B cell (primary cell): ENCODE measurements around the gene DDR2. TPM values are rescaled to one million over a fixed set of nuclear protein-coding genes. Genes with fewer than 3 reads are reported as not detected.

ENCODE experiments used
- ATAC-seq: fragments of 200-7000 bp; cut with Tn5 transposase; one replicate; pipeline ENCODE4 v1.10.0; 2021; ENCODE audit warnings: low read depth, mild to moderate bottlenecking, moderate number of reproducible peaks, moderate library complexity
- CTCF ChIA-PET: fragments of 350-600 bp; sonication (Branson Sonifier 250); formaldehyde crosslinking; loops from one replicate; lab custom pipeline; 2021; ENCODE audit warnings: antibody characterized with exemption, inconsistent platforms; lab: Charles Lee
- POLR2A ChIA-PET: fragments of 350-600 bp; sonication (Branson Sonifier 250); formaldehyde crosslinking; loops from one replicate; lab custom pipeline; 2021; ENCODE audit warnings: antibody characterized with exemption; lab: Charles Lee
- DNase-seq: peaks from one replicate; pipeline ENCODE4 v3.0.0; 2013
- H2AFZ ChIP-seq: 2 replicates; pipeline ENCODE4 v1.6.1; 2012; ENCODE audit warnings: mild to moderate bottlenecking, low read depth, low read length; ENCODE audit not compliant: insufficient read depth, poor library complexity, severe bottlenecking
- H3K27ac ChIP-seq, 2 donors: 1 replicate in 1 of 2; 2 replicates in 1 of 2; pipeline ENCODE4 v1.5.1; 2012 to 2013; ENCODE audit warnings: low read length in 2 of 2, mild to moderate bottlenecking in 2 of 2, moderate library complexity in 1 of 2
- H3K27me3 ChIP-seq, 4 experiments: fragments of 200-600 bp in 1 of 4; sonication (generic) in 1 of 4; replicated peaks in 1 of 4; 1 replicate in 2 of 4; 2 replicates in 2 of 4; pipeline versions ENCODE4 v1.6.1 to v1.7.0; 2013 to 2016; ENCODE audit warnings: low read length in 3 of 4, mild to moderate bottlenecking in 2 of 4, mixed read lengths in 1 of 4, moderate library complexity in 1 of 4; ENCODE audit not compliant: insufficient read depth in 4 of 4, control insufficient read depth in 3 of 4; ENCODE audit errors: control extremely low read depth in 1 of 4
- H3K36me3 ChIP-seq, 2 experiments: replicated peaks in 1 of 2; 1 replicate in 1 of 2; 2 replicates in 1 of 2; pipeline versions ENCODE4 v1.6.1 to v1.7.1; 2013; ENCODE audit warnings: low read length in 1 of 2; ENCODE audit not compliant: insufficient read depth in 2 of 2, control insufficient read depth in 1 of 2; ENCODE audit errors: control extremely low read depth in 1 of 2, extremely low read depth in 1 of 2
- H3K4me1 ChIP-seq, 2 donors: fragments of 200-600 bp in 1 of 2; sonication (generic) in 1 of 2; 1 replicate in 1 of 2; 2 replicates in 1 of 2; pipeline versions ENCODE4 v1.5.1 to v1.6.1; 2013 to 2017; ENCODE audit warnings: low read length in 2 of 2; ENCODE audit not compliant: control insufficient read depth in 2 of 2, insufficient read depth in 2 of 2
- H3K4me2 ChIP-seq: replicated peaks from 2 replicates; pipeline ENCODE3; 2012; ENCODE audit warnings: mild to moderate bottlenecking, low read depth, low read length; ENCODE audit not compliant: poor library complexity, severe bottlenecking
- H3K4me3 ChIP-seq, 5 experiments: fragments of 200-600 bp in 1 of 5; sonication (generic) in 1 of 5; 1 replicate in 3 of 5; 2 replicates in 2 of 5; pipeline versions ENCODE4 v1.5.1 to v1.7.0; 2011 to 2016; ENCODE audit warnings: low read length in 4 of 5, mild to moderate bottlenecking in 4 of 5, low read depth in 2 of 5, control low read depth in 1 of 5, moderate library complexity in 1 of 5; ENCODE audit not compliant: insufficient read depth in 1 of 5; ENCODE audit errors: control extremely low read depth in 1 of 5, extremely low read depth in 1 of 5
- H3K79me2 ChIP-seq: fragments of 200-600 bp; sonication (generic); one replicate; pipeline ENCODE4 v1.6.0; 2016; ENCODE audit warnings: low read length; ENCODE audit not compliant: control insufficient read depth, insufficient read depth
- H3K9ac ChIP-seq: fragments of 200-600 bp; sonication (generic); 2 replicates; pipeline ENCODE4 v1.6.1; 2017; ENCODE audit warnings: mild to moderate bottlenecking, low read length, moderate library complexity
- H3K9me3 ChIP-seq, 3 donors: one replicate each; pipeline versions ENCODE4 v1.6.1 to v1.7.1; 2013; ENCODE audit warnings: low read length in 2 of 3; ENCODE audit not compliant: control insufficient read depth in 2 of 3, insufficient read depth in 1 of 3; ENCODE audit errors: control extremely low read depth in 1 of 3
- H4K20me1 ChIP-seq: 2 replicates; pipeline ENCODE4 v1.6.0; 2012; ENCODE audit warnings: mild to moderate bottlenecking, low read length; ENCODE audit not compliant: insufficient read depth, control insufficient read depth, poor library complexity, severe bottlenecking
- H3K27ac Mint-ChIP-seq: one replicate; pipeline ENCODE4 v1.8.0; 2021; ENCODE audit warnings: mixed read lengths
- H3K27me3 Mint-ChIP-seq: one replicate; pipeline ENCODE4 v1.8.0; 2021; ENCODE audit warnings: mixed read lengths
- H3K4me1 Mint-ChIP-seq: one replicate; pipeline ENCODE4 v1.8.0; 2021; ENCODE audit warnings: mixed read lengths
- H3K4me3 Mint-ChIP-seq: one replicate; pipeline ENCODE4 v1.8.0; 2021; ENCODE audit warnings: mixed read lengths
- H3K9me3 Mint-ChIP-seq: one replicate; pipeline ENCODE4 v1.8.0; 2022; ENCODE audit warnings: mixed read lengths; ENCODE audit not compliant: insufficient read depth
- CTCF ChIP-seq: fragments of 200-600 bp; IDR thresholded peaks from one replicate; pipeline ENCODE4 v1.8.0; 2022; ENCODE audit warnings: antibody characterized with exemption, mild to moderate bottlenecking
- EZH2 ChIP-seq: IDR thresholded peaks from 2 replicates; pipeline ENCODE4 v1.6.1; 2012; ENCODE audit warnings: borderline replicate concordance, low read depth, mild to moderate bottlenecking, moderate library complexity, low read length; ENCODE audit not compliant: insufficient read depth, poor library complexity, severe bottlenecking
- WGBS: methylation state at CpG from one replicate; pipeline ENCODE4 v1.1.5; 2013; ENCODE audit warnings: missing lambda C conversion rate; ENCODE audit not compliant: insufficient coverage; 5-methylcytosine and 5-hydroxymethylcytosine counted together
- intact Hi-C: fragments of 100-400 bp; cut with micrococcal nuclease; formaldehyde crosslinking; loops from one replicate; pipeline ENCODE4 v1.10.0; 2022
- polyA plus RNA-seq: library from polyadenylated mRNA; depleted of rRNA; stranded (reverse); fragments of >200 nt; gene quantifications from 2 replicates; pipeline ENCODE4 v1.2.3, GENCODE V29; 2012
- total RNA-seq, 2 donors: library from RNA; stranded (reverse); fragments of 120-200 nt in 1 of 2; gene quantifications; 1 replicate in 1 of 2; 2 replicates in 1 of 2; pipeline versions ENCODE4 v1.2.3 to v1.2.4, GENCODE V29; 2013 to 2022

The DDR2 gene
- total and polyA plus RNA-seq, 2 donors (not counting 1 experiment from before 2014, with no cell fraction given): 0.12 to 0.24 TPM

GRCh38 chr1:162680419-162681121 is 48.3 kb downstream of the DDR2 start:
- intact Hi-C loops: no loop called here
- Histone ChIP-seq H3K36me3 (no peaks in the 10 kb centered on the region), H4K20me1 (no peaks in the 10 kb centered on the region), H3K4me2 (no peak overlapping the region), H3K9ac (no peak overlapping the region), H3K9me3 (no peaks in the 10 kb centered on the region), H3K79me2 (no peaks in the 10 kb centered on the region), H3K27me3 (peaks cover 0 to 2% (median 0%) of the 10 kb centered on the region in 4 experiments), H3K27ac (no peak overlapping the region), H2AFZ (no peak overlapping the region), H3K4me3 (no peak overlapping the region), H3K4me1 (no peaks in the 10 kb centered on the region)
- no peak for DNase-seq
- Mint-ChIP-seq H3K4me3 (no peak overlapping the region), H3K9me3 (peaks cover 4% of the 10 kb centered on the region), H3K27ac (no peak overlapping the region), H3K4me1 (no peaks in the 10 kb centered on the region), H3K27me3 (peaks cover 5% of the 10 kb centered on the region)
- POLR2A ChIA-PET: no interaction called here
- no peak for ATAC-seq
- CTCF ChIA-PET: no interaction called here
- TF ChIP-seq CTCF (no peak), EZH2 (no peak)
- WGBS: 97% methylated on average over 5 of the region's 5 CpGs

GRCh38 chr1:162681122-162681436 is 48.8 kb downstream of the DDR2 start:
- H3K4me2 ChIP-seq: no peak overlapping the region
- no peaks in the 10 kb centered on the region for H3K36me3 ChIP-seq
- no peak overlapping the region for H2AFZ ChIP-seq
- no peak for DNase-seq
- no peaks in the 10 kb centered on the region for H3K4me1 ChIP-seq
- TF ChIP-seq CTCF: no peak
- no peak for TF ChIP-seq EZH2
- H4K20me1 ChIP-seq: no peaks in the 10 kb centered on the region
- ATAC-seq: no peak
- 100% methylated on average over 1 of the region's 2 CpGs for WGBS
- Mint-ChIP-seq H3K27me3 (peaks cover 5% of the 10 kb centered on the region), H3K9me3 (peaks cover 4% of the 10 kb centered on the region), H3K27ac (no peak overlapping the region), H3K4me1 (no peaks in the 10 kb centered on the region), H3K4me3 (no peak overlapping the region)
- H3K4me3 ChIP-seq: no peak overlapping the region
- no peaks in the 10 kb centered on the region for H3K79me2 ChIP-seq
- no peak overlapping the region for H3K27ac ChIP-seq
- intact Hi-C loops: no loop called here
- no peak overlapping the region for H3K9ac ChIP-seq
- no peaks in the 10 kb centered on the region for H3K9me3 ChIP-seq
- POLR2A ChIA-PET: no interaction called here
- peaks cover 0 to 2% (median 0%) of the 10 kb centered on the region in 4 experiments for H3K27me3 ChIP-seq
- CTCF ChIA-PET: no interaction called here
